Choroid plexus epithelial cell (primary cell): ENCODE data around the gene OR2AJ1.

Source experiments
- DNase-seq: peaks from one replicate; pipeline ENCODE4 v3.0.0-alpha.2; 2010; ENCODE audit warnings: low read depth
- H3K4me3 ChIP-seq: 2 replicates; pipeline ENCODE4 v1.5.1; 2011; ENCODE audit warnings: low read depth, mild to moderate bottlenecking, control low read depth, low read length, moderate library complexity
- CTCF ChIP-seq: conservative IDR thresholded peaks from 2 replicates; pipeline ENCODE4 v1.5.1; 2011; ENCODE audit warnings: low read depth, mild to moderate bottlenecking, control low read depth, inconsistent platforms, low read length, moderate library complexity

Gene OR2AJ1

GRCh38 chr1:247948558-247948957 lies 23.9 kb downstream of the OR2AJ1 start, which contains the start of gene OR2L8:
TSS of gene OR2L8 (plus strand) at chr1:247948858. CDS start at chr1:247948858, 0 bp downstream.
- DNase-seq = no peak
- no peak for TF ChIP-seq CTCF
- H3K4me3 ChIP-seq = no peak within 1 kb of the TSS

GRCh38 chr1:247953408-247953807 lies 28.7 kb downstream of the OR2AJ1 start:
- DNase-seq = no peak
- no peak for TF ChIP-seq CTCF
- H3K4me3 ChIP-seq = no peak overlapping the region

- no peak for TF ChIP-seq CTCF
- no peak overlapping the region for H3K4me3 ChIP-seq
- DNase-seq = no peak
Observed at GRCh38 chr1:247961791-247962190, 37.1 kb downstream of the OR2AJ1 start.

GRCh38 chr1:247962911-247963588 lies 38.4 kb downstream of the OR2AJ1 start:
- TF ChIP-seq CTCF = no peak
- no peak for DNase-seq
- H3K4me3 ChIP-seq = no peak overlapping the region

- no peak for TF ChIP-seq CTCF
- DNase-seq = no peak
- no peak within 1 kb of the TSS for H3K4me3 ChIP-seq
Observed at GRCh38 chr1:247964933-247965332, 40.2 kb downstream of the OR2AJ1 start, which contains the start of gene OR2AK2. TSS of gene OR2AK2 (plus strand) at chr1:247965233. CDS start at chr1:247965377, 144 bp downstream.

GRCh38 chr1:247966532-247967204 lies 42.0 kb downstream of the OR2AJ1 start:
- TF ChIP-seq CTCF = no peak
- DNase-seq = no peak
- H3K4me3 ChIP-seq = no peak overlapping the region
